Stomach smooth muscle (tissue), 2 donors: ENCODE measurements around the gene UVSSA.
A peak's percentile ranks its signal among the peaks of the same experiment; 100 is the strongest.

Source experiments
- H3K27ac ChIP-seq: one replicate; pipeline ENCODE4 v1.7.0; 2013; ENCODE audit warnings: mild to moderate bottlenecking, low read length, inconsistent platforms
- H3K27me3 ChIP-seq, 2 donors: one replicate each; pipeline ENCODE4 v1.7.0; 2013; ENCODE audit warnings: low read length in 2 of 2; ENCODE audit not compliant: insufficient read depth in 2 of 2, control insufficient read depth in 1 of 2
- H3K36me3 ChIP-seq, 2 donors: one replicate each; pipeline ENCODE4 v1.7.0; 2013; ENCODE audit warnings: low read length in 2 of 2; ENCODE audit not compliant: control insufficient read depth in 2 of 2, insufficient read depth in 2 of 2
- H3K4me1 ChIP-seq: one replicate; pipeline ENCODE4 v1.7.0; 2013; ENCODE audit warnings: low read length; ENCODE audit not compliant: control insufficient read depth, insufficient read depth
- H3K4me3 ChIP-seq, 2 donors: one replicate each; pipeline ENCODE4 v1.7.0; 2013; ENCODE audit warnings: low read length in 2 of 2
- H3K9ac ChIP-seq, 2 donors: one replicate each; pipeline ENCODE4 v1.7.0; 2013; ENCODE audit warnings: low read length in 2 of 2, mild to moderate bottlenecking in 1 of 2
- H3K9me3 ChIP-seq, 2 donors: one replicate each; pipeline ENCODE4 v1.7.0; 2013; ENCODE audit warnings: low read length in 2 of 2; ENCODE audit not compliant: control insufficient read depth in 2 of 2
- donor health status: healthy.
- donor health status: Pancreatic carcinoma.

The UVSSA gene

DNA sequence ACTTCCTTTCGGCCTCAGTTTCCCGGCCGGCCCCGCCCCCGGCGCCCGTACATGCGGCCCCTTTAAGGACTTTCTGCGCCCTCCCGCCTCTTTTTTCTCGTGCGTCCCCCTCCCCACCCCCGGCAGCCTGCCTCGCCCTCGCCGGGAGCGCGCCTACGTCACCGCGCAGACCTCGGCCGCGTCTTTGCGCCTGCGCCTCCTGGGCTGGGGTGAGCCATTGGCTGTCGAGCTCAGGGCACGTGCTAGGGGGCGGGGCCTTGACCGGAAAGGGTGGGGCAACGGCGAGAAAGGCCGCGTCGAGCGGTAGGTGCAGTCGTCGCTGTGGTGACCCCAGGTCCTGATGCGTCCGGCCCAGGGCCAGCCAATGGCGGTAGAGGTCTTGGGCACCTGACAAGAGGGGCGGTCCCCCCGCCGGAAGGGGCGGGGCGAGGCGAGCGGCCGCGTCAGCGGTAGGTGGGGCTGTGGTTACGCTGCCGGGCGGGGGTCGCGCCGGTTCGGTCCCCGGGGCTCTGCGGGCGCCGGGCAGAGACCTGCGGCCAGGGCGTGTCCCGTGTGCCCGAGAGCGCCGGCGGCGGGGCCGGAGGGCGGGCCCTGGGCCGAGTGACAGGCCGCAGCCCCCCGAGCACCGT lies at the start of gene UVSSA:
UVSSA (plus strand) TSS at position 428 of the 629 bp plus-strand sequence. CDS start 884 bp downstream, outside the sequence.
- H3K4me3 ChIP-seq, result peak within 1 kb of the TSS; percentile 83 to 90
- H3K9me3 ChIP-seq, result no peaks in the 10 kb centered on the region
- peak within 1 kb of the TSS; percentile 92 for H3K27ac ChIP-seq
- H3K36me3 ChIP-seq, result peaks cover 6% of the 10 kb centered on the region in 2 donors
- no peaks in the 10 kb centered on the region for H3K27me3 ChIP-seq
- peak within 1 kb of the TSS; percentile 90 to 97 for H3K9ac ChIP-seq
- H3K4me1 ChIP-seq, result peaks cover 33% of the 10 kb centered on the region

DNA sequence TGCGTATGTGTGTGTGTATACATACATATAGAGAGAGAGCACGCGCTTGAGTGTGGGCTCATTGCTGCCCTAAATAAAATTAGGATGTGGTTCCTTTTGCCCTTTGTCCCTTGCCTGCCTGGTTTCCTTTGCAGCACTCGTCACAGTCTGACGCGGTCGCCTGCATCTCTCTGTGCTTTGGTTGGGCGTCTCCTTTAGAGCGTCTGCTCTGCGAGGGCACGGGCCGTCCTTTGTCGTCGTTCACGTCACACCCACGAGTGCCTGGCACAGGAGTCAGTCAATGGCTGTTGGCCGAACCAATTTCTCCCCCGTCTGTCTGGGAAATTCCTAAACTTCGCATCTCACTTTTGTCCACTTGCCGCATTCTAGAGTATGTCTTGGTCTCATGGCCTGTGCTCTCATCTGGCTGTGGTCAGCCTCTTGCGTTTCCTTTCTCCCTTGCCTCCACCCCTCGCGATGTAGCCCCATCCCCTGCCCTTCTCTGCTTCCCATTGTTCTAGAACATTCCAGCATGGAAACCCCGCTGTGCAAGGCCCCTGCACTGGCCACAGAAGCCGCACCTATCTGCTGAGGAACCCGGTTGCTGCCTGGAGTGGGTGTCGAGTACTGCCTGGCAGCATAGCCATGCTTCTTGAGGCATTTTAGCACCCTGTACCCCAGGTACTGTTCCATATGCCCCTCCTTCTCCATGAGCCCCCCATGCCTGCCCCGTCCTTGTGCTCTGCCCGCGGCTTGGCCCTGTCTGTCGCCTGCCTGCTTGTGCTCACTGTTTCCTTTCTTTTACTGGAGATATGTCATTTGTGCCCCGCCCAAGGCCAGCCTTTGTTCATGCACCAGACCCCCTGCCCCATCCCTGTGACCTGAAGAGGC lies 49.3 kb upstream of the UVSSA start:
- Histone ChIP-seq H3K4me3 (no peak overlapping the region), H3K9ac (no peak overlapping the region), H3K9me3 (no peaks in the 10 kb centered on the region), H3K36me3 (peaks cover 16 to 23% of the 10 kb centered on the region in 2 donors), H3K27me3 (no peaks in the 10 kb centered on the region), H3K27ac (no peak overlapping the region), H3K4me1 (peaks cover 17% of the 10 kb centered on the region)

DNA sequence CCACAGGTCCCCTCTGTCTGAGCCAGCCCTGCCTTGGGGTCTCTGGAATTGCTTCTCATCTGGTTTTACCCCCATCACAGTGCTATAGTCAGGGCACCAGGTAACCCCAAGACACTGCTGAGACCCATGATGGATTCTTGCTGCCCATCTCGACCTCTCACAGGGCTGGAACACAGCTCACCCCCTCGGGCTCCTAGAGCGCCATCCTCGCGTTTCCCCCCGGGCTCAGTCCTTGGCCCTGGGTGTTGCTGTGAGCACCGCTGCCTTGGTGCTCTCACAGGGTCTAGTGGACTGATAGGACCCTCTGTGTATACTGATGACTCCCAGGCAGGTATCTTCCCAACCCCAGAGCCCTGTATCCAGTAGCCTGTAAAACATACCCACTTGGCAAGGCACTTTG lies 48.5 kb upstream of the UVSSA start:
- H3K27me3 ChIP-seq, result no peaks in the 10 kb centered on the region
- no peak overlapping the region for H3K27ac ChIP-seq
- peaks cover 16 to 23% of the 10 kb centered on the region in 2 donors for H3K36me3 ChIP-seq
- no peak overlapping the region for H3K4me3 ChIP-seq
- no peak overlapping the region for H3K9ac ChIP-seq
- peaks cover 17% of the 10 kb centered on the region for H3K4me1 ChIP-seq
- H3K9me3 ChIP-seq, result no peaks in the 10 kb centered on the region

GRCh38 chr4:1299301-1299860 lies 47.6 kb upstream of the UVSSA start:
- H3K4me1 ChIP-seq, result peaks cover 10% of the 10 kb centered on the region
- no peak overlapping the region for H3K4me3 ChIP-seq
- H3K27me3 ChIP-seq, result no peaks in the 10 kb centered on the region
- no peaks in the 10 kb centered on the region for H3K9me3 ChIP-seq
- H3K36me3 ChIP-seq, result peaks cover 16 to 23% of the 10 kb centered on the region in 2 donors
- no peak overlapping the region for H3K9ac ChIP-seq
- H3K27ac ChIP-seq, result no peak overlapping the region

DNA sequence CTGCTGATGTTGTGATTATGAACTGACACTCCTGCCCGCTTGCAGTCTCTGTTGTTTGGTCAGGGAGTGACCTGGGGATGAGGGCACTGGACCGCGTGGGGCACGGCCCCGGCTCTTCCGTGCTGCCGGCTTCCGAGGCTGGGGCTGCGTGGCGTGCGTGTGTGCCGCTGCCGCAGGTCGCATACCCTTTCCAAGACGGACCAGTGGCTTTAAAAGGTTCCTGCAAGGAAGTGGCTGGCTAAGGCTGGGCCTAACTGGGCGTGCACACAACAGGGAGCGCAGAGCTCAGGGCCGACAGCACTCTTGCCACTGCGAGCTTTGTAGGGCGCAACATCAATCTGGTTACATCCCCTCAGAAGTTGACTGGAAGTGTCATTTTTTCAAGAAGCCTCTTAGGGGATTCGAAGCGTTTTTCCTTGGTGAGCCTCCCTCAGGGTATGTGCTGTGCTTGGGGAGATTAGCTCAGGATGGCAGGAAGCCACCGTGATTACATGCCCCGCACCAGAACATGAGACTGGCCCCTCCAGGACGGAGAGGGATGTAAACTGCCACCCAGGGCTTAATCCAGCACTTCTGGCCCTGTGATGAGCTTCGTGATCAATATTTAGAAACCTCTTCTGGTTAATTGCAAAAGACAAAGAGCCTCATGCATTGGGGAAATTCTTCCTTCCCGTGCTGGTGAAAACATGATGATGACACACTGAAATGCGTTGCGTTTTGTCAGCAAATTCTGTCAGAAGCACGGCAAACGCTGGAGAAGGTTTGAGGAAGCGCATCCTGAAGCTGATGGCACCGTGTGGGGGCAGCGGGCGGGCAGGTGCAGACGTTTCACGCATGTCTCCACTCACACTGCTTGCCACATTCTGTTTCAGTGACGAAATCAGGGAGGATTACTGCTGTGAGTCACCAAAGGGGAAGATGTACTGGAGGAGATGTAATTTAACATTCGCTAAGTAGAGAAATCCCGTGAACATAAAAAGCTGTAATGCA lies 46.2 kb upstream of the UVSSA start:
- H3K9ac ChIP-seq, result no peak overlapping the region
- H3K4me1 ChIP-seq, result peaks cover 3% of the 10 kb centered on the region
- no peak overlapping the region for H3K27ac ChIP-seq

GRCh38 chr4:1302159-1302558 lies 44.8 kb upstream of the UVSSA start:
- no peaks in the 10 kb centered on the region for H3K27me3 ChIP-seq
- no peak overlapping the region for H3K4me3 ChIP-seq
- H3K36me3 ChIP-seq, result peaks cover 16 to 21% of the 10 kb centered on the region in 2 donors
- peaks cover 3% of the 10 kb centered on the region for H3K4me1 ChIP-seq
- H3K9me3 ChIP-seq, result no peaks in the 10 kb centered on the region
- no peak overlapping the region for H3K9ac ChIP-seq
- no peak overlapping the region for H3K27ac ChIP-seq

More for the DNA sequence above, 46.2 kb upstream of the UVSSA start:
- Histone ChIP-seq H3K9me3 (no peaks in the 10 kb centered on the region), H3K27me3 (no peaks in the 10 kb centered on the region), H3K4me3 (no peak overlapping the region), H3K36me3 (peaks cover 16 to 25% of the 10 kb centered on the region in 2 donors)

GRCh38 chr4:1305261-1305711 lies 41.7 kb upstream of the UVSSA start:
- Histone ChIP-seq H3K27ac (no peak overlapping the region), H3K9me3 (no peaks in the 10 kb centered on the region), H3K36me3 (peaks cover 0 to 9% of the 10 kb centered on the region in 2 donors), H3K4me1 (peaks cover 24% of the 10 kb centered on the region), H3K4me3 (no peak overlapping the region), H3K9ac (no peak overlapping the region), H3K27me3 (no peaks in the 10 kb centered on the region)

- peaks cover 29% of the 10 kb centered on the region for H3K4me1 ChIP-seq
- no peak overlapping the region for H3K9ac ChIP-seq
- H3K27me3 ChIP-seq, result no peaks in the 10 kb centered on the region
- no peaks in the 10 kb centered on the region for H3K9me3 ChIP-seq
- peaks cover 0 to 8% of the 10 kb centered on the region in 2 donors for H3K36me3 ChIP-seq
- H3K27ac ChIP-seq, result no peak overlapping the region
- H3K4me3 ChIP-seq, result no peak overlapping the region
Measured at GRCh38 chr4:1305781-1306455, 41.1 kb upstream of the UVSSA start.

- no peaks in the 10 kb centered on the region for H3K9me3 ChIP-seq
- no peak overlapping the region for H3K4me3 ChIP-seq
- H3K9ac ChIP-seq, result no peak overlapping the region
- peaks cover 4 to 9% of the 10 kb centered on the region in 2 donors for H3K36me3 ChIP-seq
- H3K27me3 ChIP-seq, result no peaks in the 10 kb centered on the region
- H3K4me1 ChIP-seq, result peaks cover 37% of the 10 kb centered on the region
- H3K27ac ChIP-seq, result no peak overlapping the region
Measured at GRCh38 chr4:1307951-1308735, 38.9 kb upstream of the UVSSA start.
